Panc1 (cell line): ENCODE measurements around the gene FILIP1L. TPM values are rescaled to one million over a fixed set of nuclear protein-coding genes. Genes with fewer than 3 reads are reported as not detected.

Source experiments
- ATAC-seq: fragments of 200-7000 bp; cut with Tn5 transposase; 2 replicates; pipeline ENCODE4 v1.9.1; 2020; ENCODE audit warnings: mild to moderate bottlenecking, moderate library complexity
- BruUV-seq: library from RNA; stranded (reverse); fragments of 400-500 nt; replicated peaks from 2 replicates; lab custom pipeline; 2021; lab: Mats Ljungman, UMichigan
- CTCF ChIA-PET: fragments of 300-600 bp; sonication (Branson Sonifier 250); formaldehyde crosslinking; loops from one replicate; lab custom pipeline; 2022; ENCODE audit warnings: antibody characterized with exemption; lab: Charles Lee
- POLR2A ChIA-PET: fragments of 300-600 bp; sonication (Branson Sonifier 250); formaldehyde crosslinking; loops from one replicate; lab custom pipeline; 2022; ENCODE audit warnings: antibody characterized with exemption; lab: Charles Lee
- DNase-seq: peaks from one replicate; pipeline ENCODE4 v3.0.0-alpha.2; 2010; ENCODE audit warnings: low read depth, low spot score
- H3K27ac ChIP-seq: 2 replicates; pipeline ENCODE4 v1.5.1; 2011; ENCODE audit warnings: mild to moderate bottlenecking, low read length, inconsistent platforms
- H3K27me3 ChIP-seq: fragments of 200-500 bp; sonication (Bioruptor generic); 2 replicates; pipeline ENCODE4 v1.6.0; 2014; ENCODE audit warnings: low read length, inconsistent platforms; ENCODE audit not compliant: control insufficient read depth, insufficient read depth
- H3K36me3 ChIP-seq: fragments of 200-500 bp; sonication (Bioruptor generic); 2 replicates; pipeline ENCODE4 v1.5.1; 2014; ENCODE audit warnings: inconsistent platforms, mild to moderate bottlenecking, low read length, moderate library complexity; ENCODE audit not compliant: control insufficient read depth, insufficient read depth
- H3K4me1 ChIP-seq: 2 replicates; pipeline ENCODE4 v1.5.1; 2011; ENCODE audit warnings: inconsistent platforms, mild to moderate bottlenecking, low read length, moderate library complexity; ENCODE audit not compliant: control insufficient read depth, insufficient read depth
- H3K4me3 ChIP-seq, 2 experiments: 2 replicates each; pipeline ENCODE4 v1.5.1; 2011 to 2012; ENCODE audit warnings: low read depth in 2 of 2, low read length in 2 of 2, mild to moderate bottlenecking in 2 of 2, inconsistent platforms in 1 of 2, moderate library complexity in 1 of 2
- H3K9me3 ChIP-seq: fragments of 200-500 bp; sonication (Bioruptor generic); 2 replicates; pipeline ENCODE4 v1.5.1; 2014; ENCODE audit warnings: low read depth, mild to moderate bottlenecking, inconsistent platforms, low read length, moderate library complexity; ENCODE audit not compliant: control insufficient read depth, insufficient read depth
- POLR2AphosphoS5 ChIP-seq: IDR thresholded peaks from 2 replicates; pipeline ENCODE4 v1.6.1; 2012; ENCODE audit warnings: mild to moderate bottlenecking, low read depth, low read length, moderate library complexity
- SIN3A ChIP-seq: IDR thresholded peaks from 2 replicates; pipeline ENCODE4 v1.6.1; 2012; ENCODE audit warnings: low read depth, mild to moderate bottlenecking, low read length, moderate library complexity, borderline replicate concordance; ENCODE audit not compliant: insufficient read depth
- TCF7L2 ChIP-seq: IDR thresholded peaks from 2 replicates; pipeline ENCODE4 v1.6.1; 2011; ENCODE audit warnings: mild to moderate bottlenecking, low read depth, low read length, inconsistent platforms
- in situ Hi-C: cut with HindIII; loops from 2 replicates; pipeline ENCODE4 v1.10.0; 2016; ENCODE audit warnings: low sequenced_read_pairs, low pct_unique_long_range_greater_than_20kb
- intact Hi-C: fragments of 100-400 bp; cut with micrococcal nuclease; formaldehyde crosslinking; loops from one replicate; pipeline ENCODE4 v1.10.0; 2022; ENCODE audit not compliant: unreplicated experiment
- total RNA-seq: library from RNA; stranded (reverse); gene quantifications from one replicate; pipeline ENCODE4 v1.2.1, GENCODE V29; 2021; ENCODE audit not compliant: unreplicated experiment
- TF ChIP-seq, protein P1 (sequence below), 2 experiments: IDR thresholded peaks; 2 replicates each; pipeline ENCODE4 v1.6.1; 2011 to 2012; ENCODE audit warnings: low read depth in 2 of 2, control low read depth in 1 of 2, low read length in 1 of 2, mild to moderate bottlenecking in 1 of 2, moderate library complexity in 1 of 2; ENCODE audit not compliant: insufficient read depth in 1 of 2
- TF ChIP-seq, protein P2 (sequence below): fragments of 450-650 bp; IDR thresholded peaks from 2 replicates; pipeline ENCODE4 v1.5.1; 2017; ENCODE audit warnings: mild to moderate bottlenecking

Gene FILIP1L
- total RNA-seq, 1 experiment from 2014 or later, result 3.2 TPM

- H3K4me1 ChIP-seq, result peaks cover 13% of the 10 kb centered on the region
- H3K27me3 ChIP-seq, result no peaks in the 10 kb centered on the region
- CTCF ChIA-PET, result no interaction called here
- H3K36me3 ChIP-seq, result no peaks in the 10 kb centered on the region
- DNase-seq (no peak), ATAC-seq (no peak)
- POLR2A ChIA-PET, result no interaction called here
- intact Hi-C loops (no loop called here), in situ Hi-C loops (no loop called here)
- BruUV-seq, result no TSS peak
- no peak overlapping the region for H3K4me3 ChIP-seq
- H3K27ac ChIP-seq, result no peak overlapping the region
- H3K9me3 ChIP-seq, result no peaks in the 10 kb centered on the region
- TF ChIP-seq, protein P1, sequence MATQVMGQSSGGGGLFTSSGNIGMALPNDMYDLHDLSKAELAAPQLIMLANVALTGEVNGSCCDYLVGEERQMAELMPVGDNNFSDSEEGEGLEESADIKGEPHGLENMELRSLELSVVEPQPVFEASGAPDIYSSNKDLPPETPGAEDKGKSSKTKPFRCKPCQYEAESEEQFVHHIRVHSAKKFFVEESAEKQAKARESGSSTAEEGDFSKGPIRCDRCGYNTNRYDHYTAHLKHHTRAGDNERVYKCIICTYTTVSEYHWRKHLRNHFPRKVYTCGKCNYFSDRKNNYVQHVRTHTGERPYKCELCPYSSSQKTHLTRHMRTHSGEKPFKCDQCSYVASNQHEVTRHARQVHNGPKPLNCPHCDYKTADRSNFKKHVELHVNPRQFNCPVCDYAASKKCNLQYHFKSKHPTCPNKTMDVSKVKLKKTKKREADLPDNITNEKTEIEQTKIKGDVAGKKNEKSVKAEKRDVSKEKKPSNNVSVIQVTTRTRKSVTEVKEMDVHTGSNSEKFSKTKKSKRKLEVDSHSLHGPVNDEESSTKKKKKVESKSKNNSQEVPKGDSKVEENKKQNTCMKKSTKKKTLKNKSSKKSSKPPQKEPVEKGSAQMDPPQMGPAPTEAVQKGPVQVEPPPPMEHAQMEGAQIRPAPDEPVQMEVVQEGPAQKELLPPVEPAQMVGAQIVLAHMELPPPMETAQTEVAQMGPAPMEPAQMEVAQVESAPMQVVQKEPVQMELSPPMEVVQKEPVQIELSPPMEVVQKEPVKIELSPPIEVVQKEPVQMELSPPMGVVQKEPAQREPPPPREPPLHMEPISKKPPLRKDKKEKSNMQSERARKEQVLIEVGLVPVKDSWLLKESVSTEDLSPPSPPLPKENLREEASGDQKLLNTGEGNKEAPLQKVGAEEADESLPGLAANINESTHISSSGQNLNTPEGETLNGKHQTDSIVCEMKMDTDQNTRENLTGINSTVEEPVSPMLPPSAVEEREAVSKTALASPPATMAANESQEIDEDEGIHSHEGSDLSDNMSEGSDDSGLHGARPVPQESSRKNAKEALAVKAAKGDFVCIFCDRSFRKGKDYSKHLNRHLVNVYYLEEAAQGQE (IDR thresholded peaks at IDR 0.05; ENCODE audit: insufficient read depth in 1 of 2, low read depth in 2 of 2, low read length in 1 of 2), result no peak
- no peak for TF ChIP-seq POLR2AphosphoS5
- no peak for TF ChIP-seq SIN3A
These were observed 112.6 kb downstream of the FILIP1L start for GRCh38 chr3:100001526-100002270.

GRCh38 chr3:100001083-100001482 lies 113.2 kb downstream of the FILIP1L start:
- BruUV-seq, result no TSS peak
- H3K36me3 ChIP-seq, result no peaks in the 10 kb centered on the region
- H3K9me3 ChIP-seq, result no peaks in the 10 kb centered on the region
- no peak overlapping the region for H3K4me3 ChIP-seq
- peaks cover 10% of the 10 kb centered on the region for H3K4me1 ChIP-seq
- in situ Hi-C loops (no loop called here), intact Hi-C loops (no loop called here)
- DNase-seq, result no peak
- CTCF ChIA-PET, result no interaction called here
- no peaks in the 10 kb centered on the region for H3K27me3 ChIP-seq
- no peak overlapping the region for H3K27ac ChIP-seq
- ATAC-seq, result no peak
- TF ChIP-seq TCF7L2 (no peak), POLR2AphosphoS5 (no peak), SIN3A (no peak)
- TF ChIP-seq, protein P1 (IDR thresholded peaks at IDR 0.05; ENCODE audit: insufficient read depth in 1 of 2, low read depth in 2 of 2, low read length in 1 of 2), result no peak
- TF ChIP-seq, protein P2, sequence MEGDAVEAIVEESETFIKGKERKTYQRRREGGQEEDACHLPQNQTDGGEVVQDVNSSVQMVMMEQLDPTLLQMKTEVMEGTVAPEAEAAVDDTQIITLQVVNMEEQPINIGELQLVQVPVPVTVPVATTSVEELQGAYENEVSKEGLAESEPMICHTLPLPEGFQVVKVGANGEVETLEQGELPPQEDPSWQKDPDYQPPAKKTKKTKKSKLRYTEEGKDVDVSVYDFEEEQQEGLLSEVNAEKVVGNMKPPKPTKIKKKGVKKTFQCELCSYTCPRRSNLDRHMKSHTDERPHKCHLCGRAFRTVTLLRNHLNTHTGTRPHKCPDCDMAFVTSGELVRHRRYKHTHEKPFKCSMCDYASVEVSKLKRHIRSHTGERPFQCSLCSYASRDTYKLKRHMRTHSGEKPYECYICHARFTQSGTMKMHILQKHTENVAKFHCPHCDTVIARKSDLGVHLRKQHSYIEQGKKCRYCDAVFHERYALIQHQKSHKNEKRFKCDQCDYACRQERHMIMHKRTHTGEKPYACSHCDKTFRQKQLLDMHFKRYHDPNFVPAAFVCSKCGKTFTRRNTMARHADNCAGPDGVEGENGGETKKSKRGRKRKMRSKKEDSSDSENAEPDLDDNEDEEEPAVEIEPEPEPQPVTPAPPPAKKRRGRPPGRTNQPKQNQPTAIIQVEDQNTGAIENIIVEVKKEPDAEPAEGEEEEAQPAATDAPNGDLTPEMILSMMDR, result no peak
- POLR2A ChIA-PET, result no interaction called here
